Measurements from ENCODE around the gene FIBCD1. TPM values are rescaled to one million over a fixed set of nuclear protein-coding genes. Genes with fewer than 3 reads are reported as not detected.
A peak's percentile ranks its signal among the peaks of the same experiment; 100 is the strongest.

The FIBCD1 gene
- total RNA-seq, 1 experiment from 2014 or later: 6.6 TPM

- Mint-ChIP-seq H3K36me3 (peaks cover 58% of the 10 kb centered on the region), H3K9me3 (no peaks in the 10 kb centered on the region), H3K27ac (no peak overlapping the region), H3K27me3 (ENCODE audit: low read depth) (no peaks in the 10 kb centered on the region), H3K4me1 (no peaks in the 10 kb centered on the region), H3K4me3 (no peak overlapping the region)
- ATAC-seq (no peak), DNase-seq (ENCODE audit: low spot score) (no peak)
- ChIA-PET CTCF (interaction anchor here (1.0 kb wide), 1 partner anchor 174 kb away, joined by 3 read pairs; no protein-coding TSS in a partner anchor), POLR2A (interaction anchor here (0.8 kb wide), 1 partner anchor 20 kb away, joined by 3 read pairs; no protein-coding TSS in a partner anchor)
- no peak for TF ChIP-seq ZNF425 (CRISPR knock-in tag; conservative IDR thresholded peaks at IDR 0.05)
Observed at GRCh38 chr9:130872093-130872492, 67.0 kb downstream of the FIBCD1 start.

GRCh38 chr9:130871395-130872062 is 67.5 kb downstream of the FIBCD1 start:
- no peak overlapping the region for H3K4me3 Mint-ChIP-seq
- ChIA-PET POLR2A (interaction anchor here (0.8 kb wide), 1 partner anchor 21 kb away, joined by 3 read pairs; no protein-coding TSS in a partner anchor), CTCF (interaction anchor here (1.0 to 1.7 kb wide), 2 partner anchors 165 to 175 kb away, joined by 3 to 7 read pairs; no protein-coding TSS in a partner anchor)
- ATAC-seq (no peak), DNase-seq (ENCODE audit: low spot score) (no peak)
- peak overlapping the region; percentile 15; the same call in 1 of the 2 replicates for H3K27ac Mint-ChIP-seq
- peaks cover 56% of the 10 kb centered on the region for H3K36me3 Mint-ChIP-seq
- H3K4me1 Mint-ChIP-seq: no peaks in the 10 kb centered on the region
- no peaks in the 10 kb centered on the region for H3K9me3 Mint-ChIP-seq
- H3K27me3 Mint-ChIP-seq (ENCODE audit: low read depth): no peaks in the 10 kb centered on the region
- TF ChIP-seq AFF4 (CRISPR knock-in tag; IDR thresholded peaks at IDR 0.05; ENCODE audit: borderline replicate concordance) (no peak), HMGXB4 (CRISPR knock-in tag; IDR thresholded peaks at IDR 0.05) (no peak), CREB1 (CRISPR knock-in tag; IDR thresholded peaks at IDR 0.05) (no peak), ESRRA (CRISPR knock-in tag; IDR thresholded peaks at IDR 0.05; ENCODE audit: borderline replicate concordance) (no peak), NR2C2 (CRISPR knock-in tag; IDR thresholded peaks at IDR 0.05) (no peak), ZSCAN18 (CRISPR knock-in tag; IDR thresholded peaks at IDR 0.05) (no peak), ZNF671 (CRISPR knock-in tag; IDR thresholded peaks at IDR 0.05) (no peak), SMAD3 (CRISPR knock-in tag; IDR thresholded peaks at IDR 0.05; ENCODE audit: borderline replicate concordance) (no peak), ZNF512 (CRISPR knock-in tag; IDR thresholded peaks at IDR 0.05; ENCODE audit: borderline replicate concordance) (no peak), CBFB (CRISPR knock-in tag; IDR thresholded peaks at IDR 0.05; ENCODE audit: low read depth) (no peak), NFE2L1 (CRISPR knock-in tag; IDR thresholded peaks at IDR 0.05) (no peak), NFYB (CRISPR knock-in tag; conservative IDR thresholded peaks at IDR 0.05; ENCODE audit: low read depth) (no peak), FOXP4 (CRISPR knock-in tag; IDR thresholded peaks at IDR 0.05) (no peak), ZNF138 (CRISPR knock-in tag; conservative IDR thresholded peaks at IDR 0.05) (no peak), ELF4 (CRISPR knock-in tag; IDR thresholded peaks at IDR 0.05; ENCODE audit: low read depth) (no peak), E2F4 (CRISPR knock-in tag; IDR thresholded peaks at IDR 0.05; ENCODE audit: borderline replicate concordance, low read depth) (no peak), KAT7 (CRISPR knock-in tag; IDR thresholded peaks at IDR 0.05; ENCODE audit: borderline replicate concordance) (no peak), JUN (CRISPR knock-in tag; IDR thresholded peaks at IDR 0.05) (no peak)
